Measurements from ENCODE around the gene HOGA1.
"Not testable (repeated sequence)": the region's sequence is repeated elsewhere in the genome, so short reads cannot be mapped to it uniquely, and the experiment has no call there.

The HOGA1 gene

GRCh38 chr10:97572214-97572989 is 11.8 kb upstream of the HOGA1 start, which contains the start of gene ANKRD2:
Gene ANKRD2, plus strand, starts transcription at chr10:97572779. Its CDS starts 10 bp downstream, at chr10:97572789.
- H3K27ac ChIP-seq (ENCODE audit: low read length), result no peak within 1 kb of the TSS
- no peaks in the 10 kb centered on the region for H3K27me3 ChIP-seq (ENCODE audit: control insufficient read depth, insufficient read depth, low read length)
- no peak within 1 kb of the TSS for H3K4me3 ChIP-seq (ENCODE audit: low read length)
- WGBS (ENCODE audit: insufficient coverage, insufficient read length), result no CpG with 5 or more reads among the region's 16 CpGs
- DNase-seq (ENCODE audit: low read depth, low spot score), result peak; percentile 84
- peaks cover 8% of the 10 kb centered on the region for H3K36me3 ChIP-seq (ENCODE audit: control insufficient read depth, insufficient read depth, low read length)
- no peaks in the 10 kb centered on the region for H3K9me3 ChIP-seq (ENCODE audit: control insufficient read depth, insufficient read depth, low read length)
- no peaks in the 10 kb centered on the region for H3K4me1 ChIP-seq (ENCODE audit: control insufficient read depth, insufficient read depth, low read length)

GRCh38 chr10:97573021-97573420 is 11.2 kb upstream of the HOGA1 start:
- DNase-seq (ENCODE audit: low read depth, low spot score), result no peak
- Histone ChIP-seq H3K27ac (ENCODE audit: low read length) (no peak overlapping the region), H3K27me3 (ENCODE audit: control insufficient read depth, insufficient read depth, low read length) (no peaks in the 10 kb centered on the region), H3K36me3 (ENCODE audit: control insufficient read depth, insufficient read depth, low read length) (peaks cover 8% of the 10 kb centered on the region), H3K4me1 (ENCODE audit: control insufficient read depth, insufficient read depth, low read length) (no peaks in the 10 kb centered on the region), H3K9me3 (ENCODE audit: control insufficient read depth, insufficient read depth, low read length) (no peaks in the 10 kb centered on the region), H3K4me3 (ENCODE audit: low read length) (no peak overlapping the region)
- no CpG with 5 or more reads among the region's 2 CpGs for WGBS (ENCODE audit: insufficient coverage, insufficient read length)

- H3K27ac ChIP-seq (ENCODE audit: low read length), result no peak overlapping the region
- H3K9me3 ChIP-seq (ENCODE audit: control insufficient read depth, insufficient read depth, low read length), result no peaks in the 10 kb centered on the region
- H3K27me3 ChIP-seq (ENCODE audit: control insufficient read depth, insufficient read depth, low read length), result no peaks in the 10 kb centered on the region
- H3K4me3 ChIP-seq (ENCODE audit: low read length), result no peak overlapping the region
- peaks cover 8% of the 10 kb centered on the region for H3K36me3 ChIP-seq (ENCODE audit: control insufficient read depth, insufficient read depth, low read length)
- no CpG with 5 or more reads among the region's 2 CpGs for WGBS (ENCODE audit: insufficient coverage, insufficient read length)
- H3K4me1 ChIP-seq (ENCODE audit: control insufficient read depth, insufficient read depth, low read length), result no peaks in the 10 kb centered on the region
- no peak for DNase-seq (ENCODE audit: low read depth, low spot score)
Observed at GRCh38 chr10:97573672-97574071, 10.5 kb upstream of the HOGA1 start.

GRCh38 chr10:97574374-97575126 is 9.6 kb upstream of the HOGA1 start:
- no peaks in the 10 kb centered on the region for H3K27me3 ChIP-seq (ENCODE audit: control insufficient read depth, insufficient read depth, low read length)
- H3K36me3 ChIP-seq (ENCODE audit: control insufficient read depth, insufficient read depth, low read length), result peaks cover 6% of the 10 kb centered on the region; the same call in 1 of the 2 replicates
- no peaks in the 10 kb centered on the region for H3K4me1 ChIP-seq (ENCODE audit: control insufficient read depth, insufficient read depth, low read length)
- H3K27ac ChIP-seq (ENCODE audit: low read length), result no peak overlapping the region
- WGBS (ENCODE audit: insufficient coverage, insufficient read length), result no CpG with 5 or more reads among the region's 4 CpGs
- no peak overlapping the region for H3K4me3 ChIP-seq (ENCODE audit: low read length)
- DNase-seq (ENCODE audit: low read depth, low spot score), result no peak
- no peaks in the 10 kb centered on the region for H3K9me3 ChIP-seq (ENCODE audit: control insufficient read depth, insufficient read depth, low read length)

GRCh38 chr10:97575127-97575668 is 9.0 kb upstream of the HOGA1 start:
- no peak for DNase-seq (ENCODE audit: low read depth, low spot score)
- H3K36me3 ChIP-seq (ENCODE audit: control insufficient read depth, insufficient read depth, low read length), result peaks cover 3% of the 10 kb centered on the region; the same call in 1 of the 2 replicates
- no peak overlapping the region for H3K27ac ChIP-seq (ENCODE audit: low read length)
- no CpG with 5 or more reads among the region's 6 CpGs for WGBS (ENCODE audit: insufficient coverage, insufficient read length)
- no peaks in the 10 kb centered on the region for H3K27me3 ChIP-seq (ENCODE audit: control insufficient read depth, insufficient read depth, low read length)
- no peak overlapping the region for H3K4me3 ChIP-seq (ENCODE audit: low read length)
- no peaks in the 10 kb centered on the region for H3K4me1 ChIP-seq (ENCODE audit: control insufficient read depth, insufficient read depth, low read length)
- H3K9me3 ChIP-seq (ENCODE audit: control insufficient read depth, insufficient read depth, low read length), result no peaks in the 10 kb centered on the region

DNA sequence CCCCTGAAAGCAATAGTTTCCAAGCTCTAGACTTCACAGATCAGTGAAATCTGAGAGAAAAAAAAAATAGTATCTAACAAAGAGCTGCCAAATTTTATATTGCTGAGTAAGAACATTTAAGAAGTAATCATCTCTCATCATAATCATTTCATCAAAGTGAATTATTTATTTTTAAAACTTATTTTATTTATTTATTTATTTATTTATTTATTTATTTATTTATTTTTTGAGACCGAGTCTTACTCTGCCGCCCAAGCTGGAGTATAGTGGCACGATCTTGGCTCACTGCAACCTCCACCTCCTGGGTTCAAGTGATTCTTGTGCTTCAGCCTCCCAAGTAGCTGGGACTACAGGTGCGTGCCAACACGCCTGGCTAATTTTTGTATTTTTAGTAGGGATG is 7.7 kb upstream of the HOGA1 start:
- not testable (repeated sequence) for H3K4me3 ChIP-seq (ENCODE audit: low read length); H3K4me1 ChIP-seq (ENCODE audit: control insufficient read depth, insufficient read depth, low read length); H3K27ac ChIP-seq (ENCODE audit: low read length); H3K36me3 ChIP-seq (ENCODE audit: control insufficient read depth, insufficient read depth, low read length); DNase-seq (ENCODE audit: low read depth, low spot score); H3K27me3 ChIP-seq (ENCODE audit: control insufficient read depth, insufficient read depth, low read length); H3K9me3 ChIP-seq (ENCODE audit: control insufficient read depth, insufficient read depth, low read length)
- WGBS (ENCODE audit: insufficient coverage, insufficient read length), result no CpG with 5 or more reads among the region's 5 CpGs

- H3K9me3 ChIP-seq (ENCODE audit: control insufficient read depth, insufficient read depth, low read length), result no peaks in the 10 kb centered on the region
- DNase-seq (ENCODE audit: low read depth, low spot score), result no peak
- no peaks in the 10 kb centered on the region; the same call in 1 of the 2 replicates for H3K36me3 ChIP-seq (ENCODE audit: control insufficient read depth, insufficient read depth, low read length)
- H3K27ac ChIP-seq (ENCODE audit: low read length), result no peak overlapping the region
- no CpG with 5 or more reads among the region's 9 CpGs for WGBS (ENCODE audit: insufficient coverage, insufficient read length)
- H3K27me3 ChIP-seq (ENCODE audit: control insufficient read depth, insufficient read depth, low read length), result no peaks in the 10 kb centered on the region
- H3K4me3 ChIP-seq (ENCODE audit: low read length), result no peak overlapping the region
- H3K4me1 ChIP-seq (ENCODE audit: control insufficient read depth, insufficient read depth, low read length), result no peaks in the 10 kb centered on the region
Observed at GRCh38 chr10:97577701-97578100, 6.5 kb upstream of the HOGA1 start.

GRCh38 chr10:97578171-97578844 is 5.9 kb upstream of the HOGA1 start:
- Histone ChIP-seq H3K4me3 (ENCODE audit: low read length) (no peak overlapping the region), H3K9me3 (ENCODE audit: control insufficient read depth, insufficient read depth, low read length) (no peaks in the 10 kb centered on the region), H3K27me3 (ENCODE audit: control insufficient read depth, insufficient read depth, low read length) (no peaks in the 10 kb centered on the region), H3K27ac (ENCODE audit: low read length) (no peak overlapping the region), H3K4me1 (ENCODE audit: control insufficient read depth, insufficient read depth, low read length) (no peaks in the 10 kb centered on the region), H3K36me3 (ENCODE audit: control insufficient read depth, insufficient read depth, low read length) (no peaks in the 10 kb centered on the region; the same call in 1 of the 2 replicates)
- DNase-seq (ENCODE audit: low read depth, low spot score), result no peak
- no CpG with 5 or more reads among the region's 40 CpGs for WGBS (ENCODE audit: insufficient coverage, insufficient read length)

DNA sequence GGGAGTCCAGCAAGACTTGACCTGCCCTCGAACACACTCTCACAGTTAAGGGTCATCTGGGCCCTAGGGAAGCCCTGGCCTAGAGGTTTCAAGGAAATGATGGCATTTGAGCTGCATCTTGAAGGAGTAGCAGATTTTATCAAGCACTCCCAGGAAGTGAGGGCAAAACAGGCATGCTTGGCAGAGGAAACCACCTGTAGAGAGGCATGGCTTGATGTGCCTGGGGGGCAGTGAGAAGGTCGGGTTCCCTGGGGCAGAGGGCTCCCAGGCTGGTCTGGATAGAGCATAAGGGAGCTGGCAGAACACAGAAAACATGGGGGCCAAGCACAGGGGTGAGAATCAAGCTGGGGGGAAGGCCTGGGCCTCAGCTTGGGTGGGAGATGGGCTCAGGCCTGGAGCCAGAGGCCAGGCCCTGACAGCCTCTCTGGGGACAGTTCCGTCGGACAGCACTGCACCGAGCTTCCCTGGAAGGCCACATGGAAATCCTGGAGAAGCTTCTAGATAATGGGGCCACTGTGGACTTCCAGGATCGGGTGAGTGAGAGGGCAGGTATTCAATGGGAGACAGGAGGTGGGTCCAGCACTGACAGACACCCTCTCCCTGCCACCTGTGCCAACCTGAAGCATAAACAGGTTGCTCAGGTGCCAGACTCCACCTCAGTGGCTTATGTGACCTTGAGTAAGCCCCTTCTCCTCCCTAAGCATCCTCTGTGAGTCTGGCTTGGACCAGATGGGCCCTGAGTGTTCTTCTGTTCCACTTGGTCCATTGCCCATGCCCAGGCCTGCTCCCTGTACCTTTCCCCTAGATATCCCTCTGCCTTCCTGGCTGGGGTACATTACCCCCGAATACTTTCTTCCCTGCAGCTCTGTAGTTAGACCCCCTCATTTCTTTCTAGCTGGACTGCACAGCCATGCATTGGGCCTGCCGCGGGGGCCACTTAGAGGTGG is 3.5 kb upstream of the HOGA1 start:
- Histone ChIP-seq H3K36me3 (ENCODE audit: control insufficient read depth, insufficient read depth, low read length) (no peaks in the 10 kb centered on the region; the same call in 1 of the 2 replicates), H3K27me3 (ENCODE audit: control insufficient read depth, insufficient read depth, low read length) (no peaks in the 10 kb centered on the region), H3K4me3 (ENCODE audit: low read length) (no peak overlapping the region), H3K4me1 (ENCODE audit: control insufficient read depth, insufficient read depth, low read length) (peaks cover 1% of the 10 kb centered on the region; the same call in 1 of the 2 replicates), H3K9me3 (ENCODE audit: control insufficient read depth, insufficient read depth, low read length) (no peaks in the 10 kb centered on the region), H3K27ac (ENCODE audit: low read length) (no peak overlapping the region)
- no peak for DNase-seq (ENCODE audit: low read depth, low spot score)
- WGBS (ENCODE audit: insufficient coverage, insufficient read length), result no CpG with 5 or more reads among the region's 9 CpGs
